IMR-90 (cell line): ENCODE data around the gene PIGC. TPM values are rescaled to one million over a fixed set of nuclear protein-coding genes. Genes with fewer than 3 reads are reported as not detected.

Source experiments
- ATAC-seq: fragments of 200-7000 bp; cut with Tn5 transposase; 2 replicates; pipeline ENCODE4 v1.9.1; 2020; ENCODE audit warnings: low read depth, mild to moderate bottlenecking, moderate library complexity
- BruUV-seq: library from RNA; stranded (reverse); fragments of 400-500 nt; replicated peaks from 2 replicates; lab custom pipeline; 2021; lab: Mats Ljungman, UMichigan
- CTCF ChIA-PET: fragments of 300-600 bp; formaldehyde crosslinking; extraction: SDS; loops from one replicate; lab custom pipeline; 2021; ENCODE audit warnings: antibody characterized with exemption; lab: Yijun Ruan, JAX
- POLR2A ChIA-PET: fragments of 300-600 bp; sonication (Branson Sonifier 250); formaldehyde crosslinking; loops from one replicate; lab custom pipeline; 2022; ENCODE audit warnings: antibody characterized with exemption; ENCODE audit not compliant: unreplicated experiment; lab: Charles Lee
- DNase-seq: peaks from one replicate; pipeline ENCODE4 v3.0.0; 2013
- H2AFZ ChIP-seq: replicated peaks from 2 replicates; pipeline ENCODE3; 2013; ENCODE audit warnings: low read length, mild to moderate bottlenecking; ENCODE audit not compliant: poor library complexity
- H2AK5ac ChIP-seq: 2 replicates; pipeline ENCODE4 v1.6.1; 2013; ENCODE audit warnings: low read depth, low read length, inconsistent platforms
- H2AK9ac ChIP-seq: replicated peaks from 2 replicates; pipeline ENCODE3; 2013; ENCODE audit warnings: mild to moderate bottlenecking, low read depth, low read length, moderate library complexity; ENCODE audit not compliant: poor library complexity
- H2BK120ac ChIP-seq: 2 replicates; pipeline ENCODE4 v1.6.1; 2013; ENCODE audit warnings: low read depth, low read length, inconsistent platforms
- H2BK15ac ChIP-seq: 3 replicates; pipeline ENCODE4 v1.6.1; 2013; ENCODE audit warnings: low read depth, low read length, inconsistent platforms
- H2BK20ac ChIP-seq: 2 replicates; pipeline ENCODE4 v1.6.1; 2013; ENCODE audit warnings: low read depth, mild to moderate bottlenecking, inconsistent platforms, low read length, moderate library complexity
- H2BK5ac ChIP-seq: 2 replicates; pipeline ENCODE4 v1.6.1; 2013; ENCODE audit warnings: mild to moderate bottlenecking, low read depth, low read length, inconsistent platforms; ENCODE audit not compliant: poor library complexity, severe bottlenecking
- H3K14ac ChIP-seq: replicated peaks from 2 replicates; pipeline ENCODE4 v1.6.1; 2013; ENCODE audit warnings: low read depth, low read length, inconsistent platforms
- H3K18ac ChIP-seq: 2 replicates; pipeline ENCODE4 v1.6.1; 2013; ENCODE audit warnings: low read depth, low read length, control low read depth
- H3K23ac ChIP-seq: 2 replicates; pipeline ENCODE4 v1.6.1; 2013; ENCODE audit warnings: low read depth, low read length, inconsistent platforms
- H3K27ac ChIP-seq: 2 replicates; pipeline ENCODE4 v1.5.1; 2013; ENCODE audit warnings: mild to moderate bottlenecking, control low read depth, low read length; ENCODE audit not compliant: insufficient read depth
- H3K27me3 ChIP-seq: 2 replicates; pipeline ENCODE4 v1.6.1; 2013; ENCODE audit warnings: low read length; ENCODE audit not compliant: control insufficient read depth, insufficient read depth
- H3K36me3 ChIP-seq: 2 replicates; pipeline ENCODE4 v1.6.1; 2013; ENCODE audit warnings: low read length, mixed read lengths; ENCODE audit not compliant: control insufficient read depth, insufficient read depth
- H3K4ac ChIP-seq: 2 replicates; pipeline ENCODE4 v1.6.1; 2013; ENCODE audit warnings: low read depth, low read length, inconsistent platforms
- H3K4me1 ChIP-seq: 2 replicates; pipeline ENCODE4 v1.6.1; 2013; ENCODE audit warnings: low read length, mixed read lengths; ENCODE audit not compliant: control insufficient read depth, insufficient read depth
- H3K4me2 ChIP-seq: 2 replicates; pipeline ENCODE4 v1.6.1; 2013; ENCODE audit warnings: low read depth, mild to moderate bottlenecking, control low read depth, low read length, moderate library complexity
- H3K4me3 ChIP-seq: 2 replicates; pipeline ENCODE4 v1.5.1; 2013; ENCODE audit warnings: low read depth, mild to moderate bottlenecking, control low read depth, low read length, moderate library complexity; ENCODE audit not compliant: insufficient read depth
- H3K56ac ChIP-seq: 2 replicates; pipeline ENCODE4 v1.6.1; 2013; ENCODE audit warnings: low read length, inconsistent platforms; ENCODE audit not compliant: insufficient read depth; ENCODE audit errors: extremely low read depth
- H3K79me1 ChIP-seq, 2 experiments: 2 replicates each; pipeline ENCODE4 v1.6.1; 2013; ENCODE audit warnings: low read length in 2 of 2, inconsistent platforms in 1 of 2, low read depth in 1 of 2
- H3K9ac ChIP-seq: 2 replicates; pipeline ENCODE4 v1.6.1; 2013; ENCODE audit warnings: low read depth, low read length, control low read depth
- H3K9me1 ChIP-seq: 2 replicates; pipeline ENCODE4 v1.6.1; 2013; ENCODE audit warnings: low read length, inconsistent platforms; ENCODE audit not compliant: insufficient read depth
- H3K9me3 ChIP-seq: 2 replicates; pipeline ENCODE4 v1.6.1; 2013; ENCODE audit warnings: low read length; ENCODE audit not compliant: control insufficient read depth, insufficient read depth
- H4K20me1 ChIP-seq: 2 replicates; pipeline ENCODE4 v1.6.1; 2013; ENCODE audit warnings: low read length, inconsistent platforms; ENCODE audit not compliant: insufficient read depth
- H4K5ac ChIP-seq: 2 replicates; pipeline ENCODE4 v1.6.1; 2013; ENCODE audit warnings: mild to moderate bottlenecking, low read depth, low read length, control low read depth
- H4K8ac ChIP-seq, 2 experiments: 2 replicates each; pipeline ENCODE4 v1.6.1; 2013; ENCODE audit warnings: low read depth in 2 of 2, low read length in 2 of 2, control low read depth in 1 of 2, inconsistent platforms in 1 of 2
- H4K91ac ChIP-seq: 2 replicates; pipeline ENCODE4 v1.6.1; 2013; ENCODE audit warnings: low read depth, low read length, inconsistent platforms; ENCODE audit not compliant: insufficient read depth
- CEBPB ChIP-seq: IDR thresholded peaks from 2 replicates; pipeline ENCODE4 v1.6.1; 2012; ENCODE audit warnings: low read depth, low read length, improper control_type of control experiment
- CHD1 ChIP-seq: IDR thresholded peaks from 2 replicates; pipeline ENCODE4 v1.6.1; 2012; ENCODE audit warnings: low read depth, low read length, improper control_type of control experiment
- CTCF ChIP-seq: conservative IDR thresholded peaks from 2 replicates; pipeline ENCODE4 v1.5.1; 2012; ENCODE audit warnings: mild to moderate bottlenecking, low read depth, low read length, improper control_type of control experiment
- MAFK ChIP-seq: IDR thresholded peaks from 2 replicates; pipeline ENCODE4 v1.6.1; 2012; ENCODE audit warnings: low read depth, low read length, improper control_type of control experiment
- MXI1 ChIP-seq: IDR thresholded peaks from 2 replicates; pipeline ENCODE4 v1.6.1; 2012; ENCODE audit warnings: low read depth, mild to moderate bottlenecking, low read length, moderate library complexity, borderline replicate concordance
- NFE2L2 ChIP-seq: fragments of 150-350 bp; IDR thresholded peaks from 2 replicates; pipeline ENCODE4 v1.6.1; 2016; ENCODE audit warnings: low read depth, mild to moderate bottlenecking, low read length
- POLR2A ChIP-seq: IDR thresholded peaks from 2 replicates; pipeline ENCODE4 v1.6.1; 2012; ENCODE audit warnings: mild to moderate bottlenecking, low read depth, low read length
- RAD21 ChIP-seq: IDR thresholded peaks from 2 replicates; pipeline ENCODE4 v1.6.1; 2012; ENCODE audit warnings: low read length, improper control_type of control experiment
- RCOR1 ChIP-seq: IDR thresholded peaks from 2 replicates; pipeline ENCODE4 v1.6.1; 2012; ENCODE audit warnings: mild to moderate bottlenecking, low read length, improper control_type of control experiment; ENCODE audit not compliant: insufficient replicate concordance
- RFX5 ChIP-seq: IDR thresholded peaks from 2 replicates; pipeline ENCODE4 v1.8.0; 2012; ENCODE audit warnings: low read depth, mild to moderate bottlenecking, low read length, moderate library complexity
- SMC3 ChIP-seq: fragments of 150-350 bp; IDR thresholded peaks from 2 replicates; pipeline ENCODE4 v1.6.1; 2016; ENCODE audit warnings: low read depth, mild to moderate bottlenecking, antibody characterized with exemption, low read length, moderate library complexity
- USF2 ChIP-seq: fragments of 150-350 bp; IDR thresholded peaks from 2 replicates; pipeline ENCODE4 v1.6.1; 2017; ENCODE audit warnings: mild to moderate bottlenecking, antibody characterized with exemption, low read length, low read depth
- WGBS, 2 experiments: methylation state at CpG; one replicate each; pipeline versions ENCODE4 v1.1.5 to v1.1.7; 2013; ENCODE audit warnings: missing lambda C conversion rate in 2 of 2; ENCODE audit not compliant: insufficient read length in 1 of 2; ENCODE audit errors: extremely low coverage in 2 of 2; 5-methylcytosine and 5-hydroxymethylcytosine counted together
- dilution Hi-C: fragments of 300-500 bp; cut with HindIII; formaldehyde crosslinking; loops from one replicate; pipeline ENCODE4 v1.14.3; 2018; ENCODE audit warnings: low sequenced_read_pairs; ENCODE audit not compliant: unreplicated experiment
- in situ Hi-C: fragments of 300-500 bp; cut with MboI; formaldehyde crosslinking; loops from 3 replicates; pipeline ENCODE4 v1.14.3; 2019; ENCODE audit warnings: low sequenced_read_pairs, inconsistent platforms, mixed read lengths
- intact Hi-C: fragments of 100-400 bp; cut with micrococcal nuclease; formaldehyde crosslinking; loops from 2 replicates; pipeline ENCODE4 v1.10.0; 2022
- polyA plus RNA-seq, 3 experiments: library from polyadenylated mRNA; depleted of rRNA; stranded (reverse); fragments of >200 nt; gene quantifications; 2 replicates each; pipeline ENCODE4 v1.2.3, GENCODE V29; 2012; ENCODE audit warnings: low replicate concordance in 1 of 3
- total RNA-seq: library from RNA; depleted of rRNA; stranded (reverse); fragments of >200 nt; gene quantifications from 2 replicates; pipeline ENCODE4 v1.2.3, GENCODE V29; 2012

The PIGC gene
- total and polyA plus RNA-seq, 2 of the 4 experiments (the other 2 are of a cell fraction), result 14.9 to 15.8 TPM

- no CpG with 5 or more reads among the region's 1 CpG for WGBS, 2 experiments
- in situ Hi-C loops, result no loop called here
- dilution Hi-C loops, result no loop called here
- no TSS peak for BruUV-seq
- no peak overlapping the region for H2BK15ac ChIP-seq
- no peaks in the 10 kb centered on the region for H3K36me3 ChIP-seq
- no peak overlapping the region for H3K18ac ChIP-seq
- no peak overlapping the region for H3K4me2 ChIP-seq
- H3K23ac ChIP-seq, result no peak overlapping the region
- POLR2A ChIA-PET, result no interaction called here
- no peak overlapping the region for H2AK5ac ChIP-seq
- H3K4me3 ChIP-seq, result no peak overlapping the region
- no peak for TF ChIP-seq CTCF
- TF ChIP-seq MXI1, result no peak
- TF ChIP-seq MAFK, result no peak
- no peak for TF ChIP-seq RFX5
- TF ChIP-seq RAD21, result no peak
- TF ChIP-seq POLR2A, result no peak
- no peak for TF ChIP-seq NFE2L2
- TF ChIP-seq CEBPB, result no peak
- TF ChIP-seq RCOR1, result no peak
- TF ChIP-seq CHD1, result no peak
- no peak for TF ChIP-seq SMC3
- TF ChIP-seq USF2, result no peak
- no peak overlapping the region for H3K4ac ChIP-seq
- CTCF ChIA-PET, result no interaction called here
- DNase-seq (no peak), ATAC-seq (no peak)
- H4K5ac ChIP-seq, result no peak overlapping the region
- H2BK20ac ChIP-seq, result no peak overlapping the region
- H3K9me1 ChIP-seq, result no peaks in the 10 kb centered on the region; the same call in 1 of the 2 replicates
- no peak overlapping the region for H3K14ac ChIP-seq
- intact Hi-C loops, result no loop called here
- no peak overlapping the region for H3K56ac ChIP-seq
- no peak overlapping the region for H2AFZ ChIP-seq
- H3K9me3 ChIP-seq, result no peaks in the 10 kb centered on the region
- no peaks in the 10 kb centered on the region for H4K20me1 ChIP-seq
- H3K79me1 ChIP-seq, result no peaks in the 10 kb centered on the region
- no peak overlapping the region for H2BK120ac ChIP-seq
- no peak overlapping the region for H3K27ac ChIP-seq
- H4K91ac ChIP-seq, result no peak overlapping the region
- no peak overlapping the region for H3K9ac ChIP-seq
- no peak overlapping the region for H4K8ac ChIP-seq
- H2BK5ac ChIP-seq, result no peak overlapping the region
- no peaks in the 10 kb centered on the region for H3K4me1 ChIP-seq
- peaks cover 17% of the 10 kb centered on the region for H3K27me3 ChIP-seq
- H2AK9ac ChIP-seq, result no peak overlapping the region
Observed at GRCh38 chr1:172460887-172461315, 17.0 kb upstream of the PIGC start.
